ENCODE data around the gene PLA2G4F. TPM values are rescaled to one million over a fixed set of nuclear protein-coding genes. Genes with fewer than 3 reads are reported as not detected.
A peak's percentile ranks its signal among the peaks of the same experiment; 100 is the strongest.

The PLA2G4F gene
- total RNA-seq, 2 experiments from 2014 or later: not detected

GRCh38 chr15:42133886-42134502 lies 22.4 kb downstream of the PLA2G4F start:
- Histone ChIP-seq H2AFZ (ENCODE audit: low read length) (no peak overlapping the region), H3K4me3 (ENCODE audit: low read depth, low read length, poor library complexity, severe bottlenecking) (no peak overlapping the region), H3K36me3 (ENCODE audit: insufficient read depth, low read length) (no peaks in the 10 kb centered on the region), H3K79me2 (ENCODE audit: insufficient read depth, low read depth, low read length) (no peaks in the 10 kb centered on the region), H4K20me1 (ENCODE audit: insufficient read depth, low read length) (no peaks in the 10 kb centered on the region), H3K9me3 (ENCODE audit: low read length) (no peaks in the 10 kb centered on the region), H3K4me1 (ENCODE audit: insufficient read depth, low read length, poor library complexity, severe bottlenecking) (no peaks in the 10 kb centered on the region), H3K4me2 (ENCODE audit: low read length) (no peak overlapping the region), H3K9me2 (ENCODE audit: insufficient read depth, low read length) (no peaks in the 10 kb centered on the region), H3K27ac (ENCODE audit: low read depth, low read length, poor library complexity, severe bottlenecking) (no peak overlapping the region)
- peak; percentile 66 for DNase-seq (ENCODE audit: low spot score)
- POLR2A ChIA-PET: no interaction called here
- TF ChIP-seq EZH2phosphoT487 (IDR thresholded peaks at IDR 0.05; ENCODE audit: borderline replicate concordance, low read depth, low read length) (no peak), CTCF (conservative IDR thresholded peaks at IDR 0.05; ENCODE audit: low read length) (peak; percentile 91)
- intact Hi-C loops (cut with micrococcal nuclease; ENCODE audit: unreplicated experiment): loop anchor here (1.0 to 5.0 kb wide), 2 partner anchors 52 to 68 kb away; no protein-coding TSS in a partner anchor
- BruUV-seq (replicated peaks): no TSS peak
- CTCF ChIA-PET (ENCODE audit: unreplicated experiment): interaction anchor here (0.6 kb wide), 2 partner anchors 21 to 148 kb away, joined by 3 read pairs; no protein-coding TSS in a partner anchor

- TF ChIP-seq CTCF (conservative IDR thresholded peaks at IDR 0.05; ENCODE audit: low read length) (no peak), EZH2phosphoT487 (IDR thresholded peaks at IDR 0.05; ENCODE audit: borderline replicate concordance, low read depth, low read length) (no peak)
- no peak overlapping the region for H3K4me2 ChIP-seq (ENCODE audit: low read length)
- ChIA-PET CTCF (ENCODE audit: unreplicated experiment) (interaction anchor here (0.6 kb wide), 2 partner anchors 20 to 147 kb away, joined by 3 read pairs; no protein-coding TSS in a partner anchor), POLR2A (no interaction called here)
- BruUV-seq (replicated peaks): no TSS peak
- no peaks in the 10 kb centered on the region for H3K79me2 ChIP-seq (ENCODE audit: insufficient read depth, low read depth, low read length)
- H3K4me3 ChIP-seq (ENCODE audit: low read depth, low read length, poor library complexity, severe bottlenecking): no peak overlapping the region
- no peaks in the 10 kb centered on the region for H3K4me1 ChIP-seq (ENCODE audit: insufficient read depth, low read length, poor library complexity, severe bottlenecking)
- no peaks in the 10 kb centered on the region for H4K20me1 ChIP-seq (ENCODE audit: insufficient read depth, low read length)
- H2AFZ ChIP-seq (ENCODE audit: low read length): no peak overlapping the region
- no peak for DNase-seq (ENCODE audit: low spot score)
- H3K9me2 ChIP-seq (ENCODE audit: insufficient read depth, low read length): no peaks in the 10 kb centered on the region
- H3K27ac ChIP-seq (ENCODE audit: low read depth, low read length, poor library complexity, severe bottlenecking): no peak overlapping the region
- H3K9me3 ChIP-seq (ENCODE audit: low read length): no peaks in the 10 kb centered on the region
- intact Hi-C loops (cut with micrococcal nuclease; ENCODE audit: unreplicated experiment): loop anchor here (5.0 kb wide), 1 partner anchor 51 kb away; no protein-coding TSS in a partner anchor
- H3K36me3 ChIP-seq (ENCODE audit: insufficient read depth, low read length): no peaks in the 10 kb centered on the region
These were observed 23.1 kb downstream of the PLA2G4F start for GRCh38 chr15:42133356-42133755.

Measured in OCI-LY7 (cell line).